ENCODE results near the gene POLR1A.

DNA sequence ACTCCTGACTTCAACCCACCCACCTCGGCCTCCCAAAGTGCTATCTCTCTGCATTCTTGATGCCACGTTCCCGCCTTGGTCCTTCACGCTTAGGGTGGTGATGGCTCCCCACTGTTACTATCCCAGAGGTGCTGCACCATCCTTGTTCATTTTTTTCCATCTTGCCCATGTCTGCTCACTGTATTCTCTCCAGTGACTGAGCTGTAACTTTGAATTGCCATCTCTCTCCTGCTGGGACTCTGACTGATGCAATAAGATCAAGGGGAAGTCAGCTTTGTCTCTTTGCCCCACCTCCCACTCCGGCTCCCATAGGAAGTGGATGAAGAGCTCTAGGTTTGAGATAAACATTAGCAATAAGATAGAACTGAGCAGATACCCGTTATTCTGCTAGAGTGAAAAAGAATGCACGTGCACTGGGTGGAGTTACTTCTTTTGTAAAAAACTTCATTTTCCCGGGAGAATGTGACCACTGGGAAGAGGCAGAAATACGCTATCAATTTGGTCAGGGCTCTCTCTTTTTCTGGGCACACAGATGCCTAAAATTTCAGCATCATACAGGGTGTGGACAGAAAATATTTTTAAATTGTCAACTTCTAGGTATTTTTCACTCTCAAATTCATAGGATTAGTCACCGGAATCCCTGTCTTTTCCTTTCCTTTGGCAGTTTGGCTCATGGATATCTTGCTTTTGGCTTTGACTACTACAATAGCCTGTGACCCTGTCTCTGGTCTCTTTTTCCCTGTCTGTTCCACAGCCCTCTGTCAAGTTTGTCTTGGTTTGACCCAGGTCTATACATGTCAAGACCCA, 105.4 kb downstream of the POLR1A start:
- no peak for TF ChIP-seq CTCF (IDR thresholded peaks at IDR 0.05; ENCODE audit: low read depth, low read length)
- no peak for TF ChIP-seq EZH2phosphoT487 (IDR thresholded peaks at IDR 0.05; ENCODE audit: low read depth)
